H1 (cell line): ENCODE data around the gene MOV10L1. TPM values are rescaled to one million over a fixed set of nuclear protein-coding genes. Genes with fewer than 3 reads are reported as not detected.

Source experiments
- CTCF ChIP-seq, 3 experiments: IDR thresholded peaks; 1 replicate in 2 of 3; 2 replicates in 1 of 3; pipeline versions ENCODE4 v1.5.1 to v1.6.1; 2011; ENCODE audit warnings: low read length in 3 of 3, mild to moderate bottlenecking in 3 of 3, inconsistent platforms in 2 of 3, low read depth in 1 of 3, moderate library complexity in 1 of 3; ENCODE audit not compliant: insufficient read depth in 1 of 3; ENCODE audit errors: control extremely low read depth in 1 of 3
- MAX ChIP-seq: IDR thresholded peaks from 2 replicates; pipeline ENCODE4 v1.6.1; 2012; ENCODE audit warnings: inconsistent platforms
- polyA plus RNA-seq, 7 experiments: library from polyadenylated mRNA; depleted of rRNA in 3 of 7; stranded (reverse) in 5 of 7; unstranded in 2 of 7; fragments of >200 nt in 5 of 7; fragments of 200-250 nt in 2 of 7; gene quantifications; 1 replicate in 5 of 7; 2 replicates in 1 of 7; 4 replicates in 1 of 7; pipeline versions ENCODE4 v1.2.1 to v1.2.3, GENCODE V29; 2011 to 2013; ENCODE audit warnings: missing spikeins in 2 of 7, mixed read lengths in 2 of 7
- total RNA-seq: library from RNA; stranded (reverse); fragmentation: NEBNext Ultra II Directional; extraction: Animal tissue kit (Norgen Biotek cat#: 25700); gene quantifications from 2 replicates; pipeline ENCODE4 v1.2.1, GENCODE V29; 2021

The MOV10L1 gene
- total and polyA plus RNA-seq, 2 of the 8 experiments (the other 6 are each of a cell fraction or from before 2014, with no cell fraction given), result 0.32 TPM; not detected in 1

- TF ChIP-seq CTCF (IDR thresholded peaks at IDR 0.05; ENCODE audit: control extremely low read depth in 1 of 3, insufficient read depth in 1 of 3, low read depth in 1 of 3, low read length in 3 of 3) (peak; percentile 52 to 66 (median 60)), MAX (peak; percentile 73)
- TF ChIP-seq, all 59 proteins: peak for 5
These were observed 116.8 kb downstream of the MOV10L1 start (continued) for GRCh38 chr22:50206599-50206998.
